Lung microvascular endothelial cell (primary cell): Measurements from ENCODE around the gene CUX1. TPM values are rescaled to one million over a fixed set of nuclear protein-coding genes. Genes with fewer than 3 reads are reported as not detected.
"Not testable (repeated sequence)": the region's sequence is repeated elsewhere in the genome, so short reads cannot be mapped to it uniquely, and the experiment has no call there.

ENCODE experiments used
- DNase-seq, 2 donors: peaks; one replicate each; pipeline versions ENCODE4 v3.0.0 to v3.0.0-alpha.2; 2010; ENCODE audit warnings: low read depth in 2 of 2
- total RNA-seq: library from RNA; depleted of rRNA; stranded (reverse); fragments of >200 nt; gene quantifications from 2 replicates; pipeline ENCODE4 v1.2.1, GENCODE V29; 2014

CUX1 gene
- total RNA-seq, 1 donor from 2014 or later, result 22.8 TPM

DNA sequence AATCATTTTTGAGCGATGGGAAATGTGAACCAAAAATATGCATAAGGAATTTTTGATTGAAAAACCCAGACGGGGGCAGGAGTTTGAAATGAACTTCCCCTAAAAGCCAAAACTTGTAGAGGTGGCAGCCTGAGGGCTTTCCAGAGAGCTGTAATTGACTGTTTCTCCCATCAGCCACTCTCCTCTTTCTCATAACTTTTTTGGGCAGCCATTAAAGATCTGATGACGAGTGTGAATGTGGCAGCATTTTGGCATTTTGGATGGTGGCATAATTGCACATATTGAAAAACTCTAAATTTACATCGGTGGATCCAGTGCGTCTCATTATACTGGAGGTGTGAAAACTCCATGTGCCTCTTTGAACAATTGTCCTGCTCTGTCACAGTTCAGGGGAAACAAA is 159.0 kb downstream of the CUX1 start:
- no peak for DNase-seq

- DNase-seq, result no peak
These were observed 159.8 kb downstream of the CUX1 start for GRCh38 chr7:101977249-101977648.

- DNase-seq, result no peak
These were observed 161.3 kb downstream of the CUX1 start for GRCh38 chr7:101978683-101979082.

- DNase-seq, result no peak
These were observed 165.9 kb downstream of the CUX1 start for GRCh38 chr7:101983147-101983811.

GRCh38 chr7:101984133-101984879 is 166.9 kb downstream of the CUX1 start:
- no peak for DNase-seq

DNA sequence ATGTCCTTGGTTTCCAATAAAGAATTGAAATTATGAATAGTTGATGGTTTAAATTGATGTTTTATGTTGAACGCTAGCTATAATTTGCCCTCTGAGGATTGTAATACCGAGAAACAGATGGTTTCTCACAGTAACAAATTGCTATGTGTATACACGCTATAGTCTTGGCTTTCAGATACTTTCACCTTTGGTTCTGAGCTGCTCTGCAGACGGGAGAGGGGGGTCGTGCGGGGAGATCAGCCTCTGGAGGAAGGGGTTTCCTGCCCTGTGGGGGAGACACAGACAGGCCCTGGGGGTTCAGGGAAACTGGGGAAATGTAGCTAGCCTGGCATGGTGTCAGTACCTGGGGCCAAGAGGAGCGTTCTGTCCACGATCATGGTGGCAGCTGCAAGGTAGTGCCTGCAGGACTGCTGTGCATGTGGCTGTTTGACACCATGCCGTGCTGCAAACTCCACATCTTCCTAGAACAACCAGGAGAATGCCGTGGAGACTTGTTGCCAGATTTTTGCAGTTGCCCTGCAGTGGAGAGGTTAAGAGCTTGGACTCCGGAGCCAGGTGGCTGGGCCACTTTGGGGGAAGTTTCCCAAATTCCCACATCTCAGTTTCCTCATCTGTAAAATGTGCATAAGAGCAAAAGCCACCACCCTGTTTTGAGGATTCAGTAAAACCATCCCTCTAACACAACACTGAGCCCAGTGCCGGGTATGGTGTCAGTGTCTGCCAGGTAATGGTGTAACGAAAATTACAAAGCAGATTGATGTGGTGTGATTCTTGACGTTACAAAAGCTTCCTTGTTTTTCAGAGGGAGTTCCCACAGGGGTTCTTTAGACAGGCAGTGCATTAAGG is 167.9 kb downstream of the CUX1 start:
- no peak for DNase-seq

DNA sequence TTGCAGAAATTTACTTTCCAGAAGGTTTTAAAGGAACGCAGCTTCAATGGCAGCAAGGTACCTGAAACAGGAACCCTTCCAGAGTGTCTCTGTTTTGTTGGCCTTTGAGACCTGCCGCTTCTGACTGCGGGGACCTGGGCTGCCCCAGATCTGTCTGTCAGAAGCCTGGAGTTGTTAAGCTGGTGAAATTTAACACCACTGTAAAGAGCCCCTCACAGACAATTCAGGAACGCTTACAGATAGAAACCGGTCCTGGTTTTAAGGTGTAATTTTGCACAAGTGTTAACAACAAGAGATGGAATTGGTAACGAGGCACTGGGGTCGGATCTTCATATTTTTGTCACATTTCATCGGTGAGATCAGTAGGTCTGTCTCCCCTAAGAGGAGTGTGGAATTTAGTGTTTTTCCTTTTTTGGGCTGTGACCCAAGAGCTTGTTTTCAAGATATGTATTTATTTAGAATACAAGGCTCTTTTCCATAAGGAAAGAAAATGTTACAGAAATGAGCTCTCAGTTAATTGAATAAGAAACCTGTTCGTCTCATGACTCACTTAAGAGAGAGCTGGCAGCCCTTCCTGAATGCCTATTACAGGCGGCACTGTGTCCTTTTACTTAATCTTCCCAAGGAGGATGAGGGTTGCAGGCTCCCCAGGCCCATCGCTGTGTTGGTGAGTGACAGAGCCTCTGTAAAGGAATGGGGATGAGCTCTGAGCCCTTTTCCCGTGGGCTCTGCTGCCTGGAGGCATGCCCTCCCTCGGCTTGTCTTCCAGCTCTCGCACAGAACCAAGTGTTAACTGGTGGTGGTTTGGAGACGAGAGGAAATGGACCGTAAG is 168.7 kb downstream of the CUX1 start:
- DNase-seq, result no peak

DNA sequence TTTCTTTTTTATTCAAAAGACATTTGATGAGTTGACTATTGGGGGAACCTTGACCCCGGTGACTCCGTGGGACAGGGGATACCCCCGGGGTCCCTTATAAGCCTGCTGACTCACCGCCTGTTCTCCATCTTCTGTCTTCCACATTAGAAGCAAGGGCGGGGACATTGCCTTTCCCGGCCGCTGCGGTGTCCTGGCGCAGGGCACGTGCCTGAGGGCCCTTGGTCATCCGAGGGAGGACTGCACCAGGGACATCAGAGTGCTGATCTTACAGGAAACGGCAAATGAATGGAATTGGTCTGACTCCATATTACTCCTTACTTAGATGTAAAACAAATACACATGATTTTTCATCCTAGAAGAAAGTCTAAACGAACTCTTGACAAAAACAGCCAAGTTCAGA is 170.1 kb downstream of the CUX1 start:
- no peak for DNase-seq

- DNase-seq, result not testable (repeated sequence)
These were observed 170.6 kb downstream of the CUX1 start for GRCh38 chr7:101988060-101988459.

GRCh38 chr7:101988513-101988912 is 171.1 kb downstream of the CUX1 start:
- no peak for DNase-seq

GRCh38 chr7:101989101-101989500 is 171.7 kb downstream of the CUX1 start:
- DNase-seq, result peak in 1 of 2 donors; percentile 9

DNA sequence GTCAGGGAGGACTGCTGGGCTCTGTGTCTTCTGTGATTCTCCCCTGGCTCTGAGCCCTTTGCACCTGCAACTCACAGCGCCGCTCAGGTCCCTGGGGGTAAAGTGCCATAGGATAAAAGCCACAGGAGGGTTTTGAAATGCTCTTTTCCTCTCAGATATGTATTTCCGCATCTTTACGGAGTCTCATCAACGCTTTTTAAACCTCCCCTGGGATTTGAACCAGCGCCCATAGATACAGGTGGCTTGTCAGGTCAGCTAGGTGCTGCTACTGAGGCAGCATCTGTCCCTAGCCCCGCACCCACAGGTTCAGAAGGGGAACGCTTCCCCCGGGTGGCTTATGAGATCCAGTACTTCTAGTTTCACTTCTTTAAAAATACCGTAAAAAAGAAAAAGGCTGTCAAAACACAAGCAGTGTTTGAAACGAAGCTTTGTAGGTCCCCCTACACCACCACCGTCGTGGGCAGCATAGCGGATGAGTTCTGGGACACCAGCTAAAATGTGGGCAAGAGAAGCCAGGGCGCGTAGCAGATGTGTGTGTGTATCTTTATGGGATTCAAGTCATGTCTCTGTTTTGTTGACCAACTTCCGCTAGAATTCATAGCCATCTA is 173.5 kb downstream of the CUX1 start:
- DNase-seq, result no peak

- DNase-seq, result no peak
These were observed 174.4 kb downstream of the CUX1 start for GRCh38 chr7:101991860-101992259.

GRCh38 chr7:101993311-101993710 is 175.9 kb downstream of the CUX1 start:
- DNase-seq, result no peak

DNA sequence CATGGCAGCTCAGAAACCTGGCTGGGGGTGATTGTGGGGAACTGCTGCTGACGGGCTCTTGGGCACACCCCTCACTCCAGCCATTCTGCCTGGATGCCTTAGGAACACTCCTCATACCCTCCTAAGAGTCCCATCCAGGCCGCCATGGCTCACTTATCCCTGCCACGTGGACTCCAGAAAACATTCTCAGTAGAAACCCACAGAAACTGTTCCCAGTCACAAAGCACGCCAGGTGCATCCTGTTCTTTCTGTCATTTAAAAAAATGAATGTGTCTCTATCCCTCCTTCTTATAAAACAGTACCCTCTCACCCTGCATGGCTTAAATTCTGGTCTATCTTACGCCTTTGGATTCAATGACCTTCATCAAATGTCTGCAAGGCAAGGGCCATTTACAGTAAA is 177.7 kb downstream of the CUX1 start:
- DNase-seq, result no peak

GRCh38 chr7:101996131-101996691 is 178.8 kb downstream of the CUX1 start:
- no peak for DNase-seq

- DNase-seq, result no peak
These were observed 179.4 kb downstream of the CUX1 start for GRCh38 chr7:101996876-101997275.

DNA sequence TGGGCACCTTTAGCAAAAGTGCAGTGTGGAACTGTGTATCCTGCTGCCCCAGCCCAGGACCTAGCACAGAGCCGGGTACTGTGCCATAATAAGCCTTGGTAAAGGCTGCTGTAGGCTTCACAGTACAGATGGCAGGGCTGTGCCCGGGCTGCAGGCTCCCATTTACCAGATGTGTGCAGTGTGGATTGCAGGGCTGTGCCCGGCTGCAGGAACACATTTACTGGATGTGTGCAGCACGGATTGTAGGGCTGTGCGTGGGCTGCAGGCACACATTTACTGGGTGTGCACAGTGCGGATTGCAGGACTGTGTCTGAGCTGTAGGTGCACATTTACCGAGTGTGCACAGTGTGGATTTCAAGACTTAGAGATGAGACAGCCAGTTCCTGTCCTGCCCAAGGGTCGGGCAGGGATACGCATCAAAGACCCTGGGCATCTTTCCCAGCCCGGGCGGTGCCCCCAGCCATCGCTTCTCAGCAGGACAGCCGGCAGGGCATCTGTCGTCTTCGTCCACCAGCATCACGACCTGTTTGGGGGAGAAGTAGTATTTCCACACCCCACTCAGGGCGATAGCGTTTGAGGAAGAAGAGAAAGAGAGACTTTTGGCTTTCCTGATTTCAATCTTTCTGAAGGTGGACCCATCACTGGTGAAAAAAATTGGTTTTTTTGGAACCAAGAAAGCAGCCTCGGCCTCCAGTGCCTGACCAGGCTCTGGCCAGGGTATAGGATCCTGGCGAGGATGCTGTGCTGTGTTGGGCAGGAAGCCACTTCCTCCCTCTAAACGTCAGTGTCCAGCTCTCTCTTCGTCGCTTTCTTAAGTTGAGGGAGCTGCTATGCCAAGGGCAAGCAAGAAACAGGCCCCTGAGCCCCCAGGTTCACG is 180.8 kb downstream of the CUX1 start:
- DNase-seq, result no peak

GRCh38 chr7:101998906-101999240 is 181.4 kb downstream of the CUX1 start:
- no peak for DNase-seq

- no peak for DNase-seq
These were observed 182.0 kb downstream of the CUX1 start for GRCh38 chr7:101999393-101999792.
